Activated T-cell treated with anti-CD3 and anti-CD28 coated beads for 24 hours (primary cell): Measurements from ENCODE around the gene SLC25A2.
"Not testable (repeated sequence)": the region's sequence is repeated elsewhere in the genome, so short reads cannot be mapped to it uniquely, and the experiment has no call there.

Source experiments
- DNase-seq: peaks from one replicate; pipeline ENCODE4 v3.0.0-alpha.2; 2020; ENCODE audit warnings: low read depth

SLC25A2 gene

DNA sequence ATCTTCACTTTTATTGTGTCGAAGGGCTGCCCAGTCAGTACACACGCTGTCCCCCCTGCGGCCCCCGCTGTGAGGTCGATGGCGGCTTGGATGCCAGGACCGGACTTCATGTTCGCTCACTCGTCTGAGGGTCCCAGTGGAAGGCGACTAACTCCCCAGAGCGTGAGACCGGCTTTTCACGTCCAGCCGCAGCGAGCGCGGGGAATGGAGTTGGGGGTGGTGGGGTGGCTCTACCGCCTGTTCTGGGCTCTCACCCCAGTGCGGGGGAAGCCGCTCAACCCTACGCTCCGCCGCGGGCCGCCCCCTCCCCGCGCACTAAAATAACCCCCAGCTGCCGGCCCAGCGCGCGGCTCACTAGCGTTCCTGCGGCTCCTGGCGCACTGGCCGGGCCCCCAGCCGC lies at the start of gene SLC25A2:
Gene SLC25A2 (minus strand): TSS at position 294 of the 400 bp plus-strand sequence. CDS start 184 bp downstream, at position 110.
- DNase-seq, result no peak

GRCh38 chr5:141351591-141351990 lies 47.7 kb upstream of the SLC25A2 start:
- DNase-seq, result no peak

- DNase-seq, result no peak
These were observed 46.2 kb upstream of the SLC25A2 start, which contains the start of gene PCDHGB1 for GRCh38 chr5:141349917-141350619. TSS of gene PCDHGB1 (plus strand) at chr5:141350099. CDS start at chr5:141350261, 162 bp downstream.

- DNase-seq, result not testable (repeated sequence)
These were observed 42.2 kb upstream of the SLC25A2 start for GRCh38 chr5:141346017-141346416.

DNA sequence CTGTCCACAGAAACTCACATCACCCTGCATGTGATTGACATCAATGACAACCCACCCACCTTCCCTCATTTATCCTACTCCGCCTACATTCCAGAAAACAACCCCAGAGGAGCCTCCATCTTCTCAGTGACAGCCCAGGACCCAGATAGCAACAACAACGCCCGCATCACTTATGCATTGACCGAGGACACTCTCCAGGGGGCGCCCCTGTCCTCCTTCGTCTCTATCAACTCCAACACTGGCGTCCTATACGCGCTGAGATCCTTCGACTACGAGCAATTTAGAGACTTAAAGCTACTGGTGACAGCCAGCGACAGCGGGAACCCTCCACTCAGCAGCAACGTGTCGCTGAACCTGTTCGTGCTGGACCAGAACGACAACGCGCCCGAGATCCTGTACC lies 41.5 kb upstream of the SLC25A2 start:
- DNase-seq, result no peak

- no peak for DNase-seq
These were observed 40.2 kb upstream of the SLC25A2 start for GRCh38 chr5:141343953-141344463.

GRCh38 chr5:141343242-141343952 lies 39.5 kb upstream of the SLC25A2 start, which contains the start of gene PCDHGA3:
TSS of gene PCDHGA3 (plus strand) at chr5:141343829. CDS start at chr5:141344034, 205 bp downstream.
- no peak for DNase-seq

DNA sequence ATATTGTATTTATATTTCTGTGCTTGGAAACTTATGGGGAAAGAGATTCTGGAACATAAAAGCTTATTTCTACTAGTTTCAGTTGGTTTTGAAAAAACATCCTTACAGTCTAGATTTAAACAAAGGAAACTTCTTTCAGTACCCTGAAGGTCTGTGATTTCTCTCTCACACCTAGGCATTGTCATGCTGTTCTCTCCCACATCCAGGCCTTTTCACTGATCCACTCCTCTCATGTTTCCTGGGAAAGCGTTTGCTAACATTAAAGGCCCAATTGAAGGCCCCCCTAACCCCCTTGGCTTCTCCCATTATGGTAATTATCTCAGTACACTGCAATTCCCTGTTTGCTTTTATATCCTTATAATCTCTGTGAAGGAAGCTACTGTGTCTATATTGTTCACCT lies 38.9 kb upstream of the SLC25A2 start:
- no peak for DNase-seq

DNA sequence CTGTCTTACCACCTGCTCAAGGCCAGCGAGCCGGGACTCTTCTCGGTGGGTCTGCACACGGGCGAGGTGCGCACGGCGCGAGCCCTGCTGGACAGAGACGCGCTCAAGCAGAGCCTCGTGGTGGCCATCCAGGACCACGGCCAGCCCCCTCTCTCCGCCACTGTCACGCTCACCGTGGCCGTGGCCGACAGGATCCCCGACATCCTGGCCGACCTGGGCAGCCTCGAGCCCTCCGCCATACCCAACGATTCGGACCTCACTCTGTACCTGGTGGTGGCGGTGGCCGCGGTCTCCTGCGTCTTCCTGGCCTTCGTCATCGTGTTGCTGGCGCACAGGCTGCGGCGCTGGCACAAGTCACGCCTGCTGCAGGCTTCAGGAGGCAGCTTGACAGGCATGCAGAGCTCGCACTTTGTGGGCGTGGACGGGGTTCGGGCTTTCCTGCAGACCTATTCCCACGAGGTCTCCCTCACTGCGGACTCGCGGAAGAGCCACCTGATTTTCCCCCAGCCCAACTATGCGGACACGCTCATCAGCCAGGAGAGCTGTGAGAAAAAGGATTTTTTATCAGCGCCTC lies 37.0 kb upstream of the SLC25A2 start:
- DNase-seq, result not testable (repeated sequence)

DNA sequence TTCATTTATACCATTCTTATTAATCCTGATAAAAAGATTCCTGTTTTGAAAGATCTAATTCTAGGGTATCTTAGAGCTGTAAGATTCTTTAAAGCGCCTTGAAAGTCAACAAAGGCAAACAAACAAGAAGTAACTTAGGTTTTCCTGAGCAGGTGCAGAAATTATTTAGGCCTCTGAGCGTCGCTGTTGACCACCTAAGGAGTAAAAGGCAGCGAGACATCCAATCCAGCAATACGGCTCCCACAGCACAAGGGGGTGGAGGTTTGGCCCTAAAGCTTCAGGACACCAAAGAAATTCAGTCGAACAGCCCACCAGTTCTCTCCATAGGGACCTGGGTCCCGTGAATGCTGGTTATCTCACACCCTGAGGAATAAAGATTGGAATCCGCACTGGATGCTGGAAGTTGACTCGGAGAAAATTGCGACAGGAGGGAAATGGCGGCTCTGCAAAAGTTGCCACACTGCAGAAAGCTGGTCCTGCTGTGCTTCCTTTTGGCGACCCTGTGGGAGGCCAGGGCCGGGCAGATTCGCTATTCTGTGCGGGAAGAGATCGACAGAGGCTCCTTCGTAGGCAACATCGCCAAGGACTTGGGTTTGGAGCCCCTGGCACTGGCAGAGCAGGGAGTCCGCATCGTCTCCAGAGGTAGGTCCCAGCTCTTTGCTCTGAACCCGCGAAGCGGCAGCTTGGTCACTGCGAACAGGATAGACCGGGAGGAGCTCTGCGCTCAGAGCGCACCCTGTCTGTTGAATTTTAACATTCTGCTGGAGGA lies 34.9 kb upstream of the SLC25A2 start, which contains the start of gene PCDHGA2:
Gene PCDHGA2 (plus strand): TSS at position 223 of the 769 bp plus-strand sequence.
- DNase-seq, result no peak

- DNase-seq, result not testable (repeated sequence)
These were observed 28.7 kb upstream of the SLC25A2 start for GRCh38 chr5:141332571-141332970.

- no peak for DNase-seq
These were observed 26.6 kb upstream of the SLC25A2 start, which contains the start of gene PCDHGA1 for GRCh38 chr5:141330299-141331080. TSS of gene PCDHGA1 (plus strand) at chr5:141330514.

- DNase-seq, result no peak
These were observed 24.4 kb upstream of the SLC25A2 start for GRCh38 chr5:141328231-141328630.

DNA sequence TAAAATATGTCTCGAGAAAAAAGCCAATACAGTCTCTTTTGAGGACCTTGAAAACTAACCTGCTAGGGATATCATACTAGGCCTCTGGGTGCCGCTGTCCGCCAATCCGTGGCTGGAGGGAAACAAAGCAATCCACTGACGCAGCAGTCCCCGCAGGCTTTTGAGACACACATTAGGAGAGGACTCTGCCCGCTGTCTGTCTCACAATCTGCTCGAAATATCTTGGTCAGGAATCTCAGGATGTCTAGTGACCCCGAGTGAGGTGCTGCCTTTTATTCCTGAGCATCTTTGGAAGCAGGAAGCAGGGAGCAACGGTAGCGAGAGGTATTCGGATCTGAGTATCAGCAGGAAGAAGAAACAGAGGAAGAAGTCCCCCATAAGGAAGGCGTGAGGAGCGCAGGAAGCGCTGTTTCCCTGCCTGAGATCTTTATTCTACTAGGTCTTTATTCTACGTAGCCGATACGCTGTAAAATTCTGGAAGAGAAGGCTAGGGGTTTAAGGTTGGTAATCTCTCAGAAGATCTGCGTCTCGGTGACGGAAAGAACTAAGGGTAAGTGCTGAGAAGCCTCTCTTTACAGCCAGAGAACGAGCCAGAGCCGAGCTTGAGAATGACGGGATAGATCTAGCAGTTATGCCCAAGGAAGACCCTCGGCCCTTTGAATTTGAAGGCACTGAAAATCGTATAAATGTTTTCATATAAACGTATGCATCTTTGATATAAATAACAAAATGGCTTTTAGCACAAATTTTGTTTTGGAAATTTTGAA lies 22.4 kb upstream of the SLC25A2 start:
- DNase-seq, result peak; percentile 63

DNA sequence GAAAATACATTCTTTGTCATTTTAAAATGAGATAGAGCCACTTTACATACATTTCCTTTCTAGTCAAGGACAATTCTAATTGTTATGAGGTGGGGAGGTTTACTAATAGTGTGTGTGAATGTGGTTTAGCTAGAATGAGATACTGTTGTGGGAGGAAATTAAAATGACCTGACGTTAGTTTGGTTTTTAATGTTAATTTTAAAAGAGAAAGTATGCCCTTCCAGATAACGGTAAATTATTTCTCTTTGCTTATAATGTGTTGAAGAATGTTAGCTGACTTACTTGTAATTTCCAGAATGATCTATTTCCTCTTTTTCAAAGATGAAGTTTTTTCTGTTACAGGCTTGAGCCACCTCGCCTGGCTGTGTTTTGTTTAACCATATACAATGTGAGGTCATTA lies 18.4 kb upstream of the SLC25A2 start:
- DNase-seq, result no peak

DNA sequence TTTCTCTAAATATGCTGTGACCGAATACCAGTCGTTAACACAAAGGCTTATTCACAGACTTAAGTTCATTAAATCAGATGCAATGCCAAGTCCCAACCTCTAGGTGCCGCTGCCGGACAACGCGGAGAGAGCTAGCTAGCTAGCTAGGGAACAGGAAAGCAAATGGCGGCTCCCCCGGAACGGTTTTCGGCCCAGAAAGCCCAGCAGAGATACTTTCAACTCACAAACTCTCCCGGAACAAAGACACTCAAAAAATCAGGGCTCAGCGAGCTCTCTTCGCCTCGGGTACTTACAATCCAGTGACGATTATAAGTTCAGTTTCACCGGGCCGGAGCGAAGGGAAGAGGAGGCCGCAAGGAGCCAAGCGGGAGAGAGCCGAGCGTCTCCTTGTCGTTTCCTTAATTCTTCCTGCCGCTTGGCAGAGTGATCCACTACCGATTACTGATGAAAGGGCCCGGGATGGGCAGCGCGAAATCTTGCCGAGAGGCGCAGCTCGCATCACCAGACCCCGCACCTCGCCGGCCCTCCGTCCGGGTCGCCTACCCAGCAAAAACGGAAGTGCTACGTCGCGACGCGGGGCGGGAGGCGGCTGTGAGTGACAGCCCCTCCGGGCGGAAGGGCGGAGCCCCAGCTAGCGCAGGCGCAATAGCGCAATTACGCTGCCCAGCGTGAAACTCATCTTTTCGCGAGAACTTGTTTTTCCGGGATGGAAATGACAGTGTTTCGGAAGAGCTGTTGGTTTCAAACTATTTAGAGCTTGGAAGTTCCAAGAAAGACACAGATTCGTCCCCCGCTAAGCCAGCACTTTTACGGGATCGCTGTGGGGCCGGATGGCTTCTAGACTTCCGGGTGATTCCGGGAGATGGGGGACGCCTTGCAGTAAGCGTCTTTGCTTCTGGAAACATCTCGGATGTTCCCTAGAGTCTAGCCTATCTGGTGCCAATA lies 16.6 kb upstream of the SLC25A2 start, which contains the start of gene TAF7:
Gene TAF7 (minus strand): TSS at position 560 of the 945 bp plus-strand sequence. CDS start 740 bp downstream, outside the sequence.
- peak; percentile 89 for DNase-seq

GRCh38 chr5:141319699-141320098 lies 15.8 kb upstream of the SLC25A2 start:
- DNase-seq, result no peak

GRCh38 chr5:141319202-141319601 lies 15.4 kb upstream of the SLC25A2 start:
- no peak for DNase-seq

DNA sequence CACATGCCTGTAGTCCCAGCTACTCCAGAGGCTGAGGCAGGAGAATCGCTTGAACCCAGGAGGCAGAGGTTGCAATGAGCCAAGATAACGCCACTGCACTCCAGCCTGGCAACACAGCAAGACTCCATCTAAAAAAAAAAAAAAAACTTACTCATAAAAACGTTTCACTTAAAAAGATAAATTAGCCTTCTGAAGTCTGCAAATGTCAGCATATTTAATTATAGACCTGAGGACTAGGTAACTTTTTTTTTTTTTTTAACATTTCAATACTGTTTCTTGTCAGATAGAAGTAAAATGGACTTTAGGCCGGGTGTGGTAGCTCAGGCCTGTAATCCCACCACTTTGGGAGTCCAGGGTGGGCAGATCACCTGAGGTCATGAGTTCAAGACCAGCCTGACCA lies 13.1 kb upstream of the SLC25A2 start:
- DNase-seq, result not testable (repeated sequence)
